Spinal cord (tissue), 10 donors: ENCODE data around the gene RDM1. TPM values are rescaled to one million over a fixed set of nuclear protein-coding genes. Genes with fewer than 3 reads are reported as not detected.

Source experiments
- DNase-seq, 6 donors: peaks; one replicate each; pipeline versions ENCODE4 v3.0.0 to v3.0.0-alpha.2; 2013 to 2015; ENCODE audit warnings: low spot score in 6 of 6, low read depth in 4 of 6
- H3K27ac ChIP-seq: one replicate; pipeline ENCODE4 v1.5.1; 2013; ENCODE audit warnings: low read depth, low read length, control low read depth
- H3K27me3 ChIP-seq: one replicate; pipeline ENCODE4 v1.6.1; 2013; ENCODE audit warnings: low read length; ENCODE audit not compliant: control insufficient read depth, insufficient read depth
- H3K36me3 ChIP-seq: one replicate; pipeline ENCODE4 v1.6.1; 2013; ENCODE audit warnings: low read length; ENCODE audit not compliant: control insufficient read depth, insufficient read depth
- H3K4me1 ChIP-seq: one replicate; pipeline ENCODE4 v1.6.1; 2013; ENCODE audit warnings: low read length; ENCODE audit not compliant: control insufficient read depth, insufficient read depth
- H3K4me3 ChIP-seq: one replicate; pipeline ENCODE4 v1.5.1; 2013; ENCODE audit warnings: low read depth, low read length, control low read depth
- H3K9me3 ChIP-seq: one replicate; pipeline ENCODE4 v1.6.1; 2013; ENCODE audit warnings: low read length; ENCODE audit not compliant: control insufficient read depth, insufficient read depth
- whole genome bisulfite sequencing: methylation state at CpG from one replicate; pipeline ENCODE4 v1.1.5; 2013; ENCODE audit warnings: missing lambda C conversion rate; ENCODE audit not compliant: insufficient coverage; 5-methylcytosine and 5-hydroxymethylcytosine counted together
- polyA plus RNA-seq, 2 donors: library from polyadenylated mRNA; unstranded; fragments of 120-200 nt; gene quantifications; one replicate each; pipeline ENCODE4 v1.2.1, GENCODE V29; 2013; ENCODE audit not compliant: insufficient read length in 2 of 2
- total RNA-seq, 2 donors: library from RNA; depleted of rRNA in 1 of 2; stranded (reverse); fragments of 120-200 nt in 1 of 2; fragments of >200 nt in 1 of 2; gene quantifications; one replicate each; pipeline versions ENCODE4 v1.2.3 to v1.2.4, GENCODE V29; 2013 to 2014
- donor health status: healthy.

Gene RDM1
- total and polyA plus RNA-seq, 4 donors = 1.4 to 2.5 (median 1.9) TPM

DNA sequence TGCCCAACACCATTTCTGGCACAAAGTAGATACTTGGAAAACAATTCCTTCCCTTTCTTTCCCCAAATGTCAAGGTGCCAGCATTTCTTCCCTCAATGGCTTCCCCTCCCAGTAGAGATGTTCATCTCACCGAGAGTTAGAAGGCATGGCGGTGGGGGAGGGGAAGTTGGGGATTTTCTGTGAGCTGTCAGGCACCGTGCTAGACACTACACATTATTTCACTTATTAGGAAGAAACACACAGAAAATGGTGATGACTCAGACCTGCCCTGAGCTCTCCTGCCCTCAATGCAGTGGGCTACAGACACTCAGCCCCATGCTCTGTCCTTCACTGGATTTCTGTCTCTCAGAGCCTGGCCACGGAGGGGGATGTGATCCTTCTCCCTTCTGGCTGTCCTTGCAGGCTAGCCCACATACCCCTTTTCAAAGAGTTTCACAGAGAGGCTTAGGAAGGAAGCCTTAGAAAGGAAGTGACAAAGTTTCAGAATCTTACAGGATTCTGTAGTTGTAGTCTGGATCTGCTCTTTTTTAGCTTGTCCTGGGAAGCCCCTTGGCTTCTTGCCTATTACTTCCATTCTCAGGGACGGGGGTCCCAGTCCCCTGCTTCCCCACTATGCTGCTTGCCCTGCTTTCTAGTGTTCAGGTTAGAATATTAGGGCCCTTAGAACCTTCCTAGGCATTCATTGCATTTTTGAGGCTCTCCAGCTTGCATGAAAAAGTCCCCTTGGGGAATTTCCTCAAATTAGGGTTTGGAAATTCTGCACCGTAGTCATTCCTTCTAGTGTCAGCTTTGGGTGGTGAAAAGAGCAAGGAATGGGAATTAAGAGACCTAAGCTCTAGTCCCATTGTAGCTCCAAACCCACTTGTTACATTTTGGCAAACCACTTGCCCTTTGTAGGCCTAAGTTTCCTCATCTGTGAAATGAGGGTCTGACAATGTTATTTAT lies 38.2 kb downstream of the RDM1 start:
- 43% methylated on average over 1 of the region's 6 CpGs for WGBS
- Histone ChIP-seq H3K4me1 (peaks cover 5% of the 10 kb centered on the region), H3K36me3 (no peaks in the 10 kb centered on the region), H3K27me3 (no peaks in the 10 kb centered on the region), H3K27ac (no peak overlapping the region), H3K4me3 (no peak overlapping the region), H3K9me3 (no peaks in the 10 kb centered on the region)
- no peak for DNase-seq

DNA sequence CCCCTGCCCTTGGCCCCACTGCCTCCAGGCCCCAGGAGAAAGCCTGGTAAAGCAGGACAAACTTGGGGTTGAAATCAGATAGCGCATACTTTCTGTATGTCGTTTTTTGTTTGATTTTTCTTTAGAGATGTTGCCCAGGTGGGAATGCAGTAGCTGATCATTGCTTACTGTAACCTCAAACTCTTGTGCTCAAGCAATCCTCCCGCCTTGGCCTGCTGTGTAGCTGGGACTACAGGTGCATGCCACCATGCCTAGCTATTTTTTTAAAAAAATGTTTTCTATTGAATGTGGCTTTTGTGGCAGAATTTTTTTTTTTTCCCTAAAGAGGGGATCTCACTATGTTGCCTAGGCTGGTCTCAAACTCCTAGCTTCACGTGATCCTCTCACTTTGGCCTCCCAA lies 39.3 kb downstream of the RDM1 start:
- no peak overlapping the region for H3K27ac ChIP-seq
- peaks cover 5% of the 10 kb centered on the region for H3K4me1 ChIP-seq
- no peaks in the 10 kb centered on the region for H3K9me3 ChIP-seq
- no peak for DNase-seq
- H3K4me3 ChIP-seq = no peak overlapping the region
- H3K27me3 ChIP-seq = no peaks in the 10 kb centered on the region
- WGBS = 100% methylated on average over 1 of the region's 4 CpGs
- H3K36me3 ChIP-seq = no peaks in the 10 kb centered on the region

DNA sequence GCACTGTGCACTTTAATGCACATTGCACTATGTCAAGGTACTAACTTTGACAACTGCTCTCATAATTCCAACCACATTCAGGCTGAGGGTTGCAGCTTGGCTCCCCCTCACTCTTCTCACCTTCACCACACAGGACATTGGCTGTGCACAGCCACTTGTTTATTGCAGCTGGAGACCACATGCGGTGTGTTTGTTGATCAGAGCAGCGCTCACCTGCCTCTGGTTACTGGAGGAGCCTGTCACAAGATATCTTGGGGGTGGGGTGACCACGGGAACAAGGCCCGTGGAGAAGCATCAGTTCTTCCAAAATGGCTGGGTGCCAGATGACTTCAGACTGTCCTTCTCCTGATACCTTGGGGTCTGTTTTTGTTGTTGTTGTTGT lies 39.8 kb downstream of the RDM1 start:
- Histone ChIP-seq H3K27ac (no peak overlapping the region), H3K27me3 (no peaks in the 10 kb centered on the region)

DNA sequence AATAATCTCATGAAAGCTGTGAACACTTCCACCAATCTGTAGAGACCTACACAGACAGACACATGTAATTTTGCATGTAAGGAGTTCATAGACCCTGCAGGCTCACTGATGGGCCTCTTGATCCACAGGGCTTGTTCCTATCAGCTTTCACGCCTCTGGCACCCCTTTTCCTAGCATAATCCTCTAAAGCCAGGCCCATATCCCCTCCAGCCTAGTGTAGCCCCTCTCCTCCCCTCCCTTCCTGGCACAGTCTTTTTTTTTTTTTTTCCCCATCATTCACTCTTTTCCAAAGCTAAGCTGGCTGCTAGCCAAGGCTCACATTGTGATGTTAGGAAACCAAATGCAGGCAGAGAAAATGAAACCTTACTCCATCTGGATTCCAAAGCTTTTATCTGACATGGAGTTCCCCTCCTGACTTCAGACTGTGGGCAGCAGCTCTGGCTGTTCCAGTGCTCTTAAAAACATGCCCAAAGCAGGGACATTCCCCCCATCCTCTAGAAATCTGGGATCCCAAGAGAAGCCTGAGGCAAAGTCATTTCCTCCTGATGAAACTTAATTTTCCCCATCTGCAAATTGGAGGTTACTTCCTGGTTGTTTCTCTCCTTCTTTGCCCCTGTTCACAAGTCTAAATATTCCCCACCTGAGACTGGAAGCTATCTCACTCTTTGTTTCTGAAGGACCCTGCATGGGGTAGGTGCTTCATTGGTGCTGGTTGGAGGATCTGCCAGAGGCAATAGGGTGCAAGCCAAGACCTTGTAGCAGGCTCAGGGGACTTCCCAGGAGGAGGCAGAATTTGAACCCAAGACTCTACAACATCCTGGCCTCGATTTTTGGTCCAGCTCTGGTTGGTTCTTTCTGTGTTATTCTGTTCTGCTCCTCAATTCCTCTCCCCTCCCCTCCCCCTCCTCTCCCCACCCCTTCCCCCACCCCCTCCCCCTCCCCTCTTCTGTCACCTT lies 40.5 kb downstream of the RDM1 start:
- Histone ChIP-seq H3K27me3 (no peaks in the 10 kb centered on the region), H3K27ac (no peak overlapping the region), H3K4me1 (peaks cover 5% of the 10 kb centered on the region), H3K36me3 (no peaks in the 10 kb centered on the region), H3K9me3 (no peaks in the 10 kb centered on the region), H3K4me3 (no peak overlapping the region)
- WGBS = 55% methylated on average over 1 of the region's 2 CpGs
- DNase-seq = peak; percentile 13 to 93 (median 62)

More for the DNA sequence above, 39.8 kb downstream of the RDM1 start:
- no peaks in the 10 kb centered on the region for H3K36me3 ChIP-seq
- peaks cover 5% of the 10 kb centered on the region for H3K4me1 ChIP-seq
- no peaks in the 10 kb centered on the region for H3K9me3 ChIP-seq
- WGBS = 50% methylated on average over 4 of the region's 4 CpGs
- no peak overlapping the region for H3K4me3 ChIP-seq
- DNase-seq = no peak

DNA sequence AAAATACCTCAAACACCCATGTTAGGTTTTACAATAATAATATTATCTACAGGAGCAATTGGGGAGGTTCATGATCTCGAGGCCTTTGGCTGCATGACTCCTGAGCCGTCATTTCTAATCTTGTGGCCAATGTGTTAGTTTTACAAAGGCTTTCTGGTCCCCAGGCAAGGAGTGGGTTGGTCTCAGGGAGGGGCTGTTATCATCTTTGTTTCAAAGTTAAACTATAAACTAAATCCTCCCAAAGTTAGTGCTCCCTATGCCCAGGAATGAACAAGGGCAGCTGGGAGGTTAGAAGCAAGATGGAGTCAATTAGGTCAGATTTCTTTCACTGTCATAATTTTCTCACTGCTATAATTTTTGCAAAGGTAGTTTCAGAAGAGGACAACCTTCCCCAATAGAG lies 41.3 kb downstream of the RDM1 start:
- no peaks in the 10 kb centered on the region for H3K9me3 ChIP-seq
- no peak for DNase-seq
- H3K27ac ChIP-seq = no peak overlapping the region
- H3K27me3 ChIP-seq = no peaks in the 10 kb centered on the region
- no peaks in the 10 kb centered on the region for H3K36me3 ChIP-seq
- no CpG with 5 or more reads among the region's 2 CpGs for WGBS
- H3K4me1 ChIP-seq = peaks cover 5% of the 10 kb centered on the region
- no peak overlapping the region for H3K4me3 ChIP-seq

DNA sequence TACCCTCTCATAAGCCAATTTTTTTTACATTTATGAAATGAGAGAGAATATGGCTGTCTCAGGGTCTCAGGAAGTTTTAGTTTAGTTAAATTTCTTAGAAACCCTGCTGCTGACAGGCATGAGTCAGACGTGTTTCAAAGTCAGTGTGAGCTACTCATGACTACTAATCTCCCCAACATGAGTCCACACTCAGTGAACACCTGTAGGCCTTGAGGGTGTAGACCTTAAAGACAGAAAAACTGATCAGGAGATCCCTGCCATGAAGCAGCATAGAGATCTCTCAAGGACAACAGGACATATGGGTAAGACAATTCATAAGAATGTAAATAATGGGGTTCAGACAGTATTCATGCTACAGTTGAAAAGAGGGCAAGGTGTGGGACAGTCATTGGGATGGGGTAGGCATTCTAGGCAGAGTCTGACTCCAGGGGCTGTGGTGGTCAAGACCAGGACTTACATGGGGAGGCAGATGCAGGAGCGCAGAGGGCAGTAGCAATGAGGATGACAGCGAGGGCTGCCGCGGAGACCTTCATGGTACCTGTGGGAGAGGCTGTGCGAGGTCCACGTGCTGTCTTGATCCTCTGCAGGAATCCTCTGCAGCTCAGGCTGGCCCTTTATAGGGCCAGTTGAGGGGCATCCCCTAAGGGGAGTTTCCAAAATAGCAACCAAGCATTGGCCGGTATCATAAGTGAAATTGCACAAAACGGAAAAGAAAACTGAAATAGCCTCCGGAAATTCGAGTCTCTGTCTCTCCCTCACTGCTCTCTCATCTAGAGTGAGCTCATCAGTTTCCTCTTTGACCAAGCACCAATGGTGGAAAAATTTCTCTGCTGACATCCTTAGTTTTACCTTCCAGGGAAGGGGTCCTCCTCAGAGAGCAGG lies 50.6 kb downstream of the RDM1 start, which contains the start of gene CCL5:
Gene CCL5, minus strand, starts transcription at position 588 of the 882 bp plus-strand sequence.
- H3K27me3 ChIP-seq = no peaks in the 10 kb centered on the region
- H3K9me3 ChIP-seq = no peaks in the 10 kb centered on the region
- H3K27ac ChIP-seq = no peak within 1 kb of the TSS
- DNase-seq = no peak
- no peaks in the 10 kb centered on the region for H3K36me3 ChIP-seq
- H3K4me1 ChIP-seq = no peaks in the 10 kb centered on the region
- H3K4me3 ChIP-seq = no peak within 1 kb of the TSS
- WGBS = 88% methylated on average over 6 of the region's 11 CpGs

DNA sequence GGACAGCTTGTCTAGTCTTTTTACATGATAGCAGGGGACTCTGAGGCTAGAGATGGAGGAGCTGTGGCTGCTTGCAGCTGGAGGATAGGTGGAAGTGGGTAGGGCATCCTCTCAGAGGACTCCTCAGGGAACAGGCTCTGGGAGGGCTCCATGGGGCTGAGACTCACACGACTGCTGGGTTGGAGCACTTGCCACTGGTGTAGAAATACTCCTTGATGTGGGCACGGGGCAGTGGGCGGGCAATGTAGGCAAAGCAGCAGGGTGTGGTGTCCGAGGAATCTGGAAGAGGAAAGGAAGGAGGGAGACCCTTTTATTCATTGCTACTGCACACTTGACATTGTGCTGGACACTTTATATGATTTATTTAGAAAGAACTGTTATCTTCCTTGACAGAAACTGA lies 52.2 kb downstream of the RDM1 start:
- no peak for DNase-seq
- WGBS = 83% methylated on average over 2 of the region's 4 CpGs
- no peaks in the 10 kb centered on the region for H3K36me3 ChIP-seq
- no peaks in the 10 kb centered on the region for H3K27me3 ChIP-seq
- no peak overlapping the region for H3K27ac ChIP-seq
- H3K4me1 ChIP-seq = no peaks in the 10 kb centered on the region
- H3K4me3 ChIP-seq = no peak overlapping the region
- H3K9me3 ChIP-seq = no peaks in the 10 kb centered on the region

DNA sequence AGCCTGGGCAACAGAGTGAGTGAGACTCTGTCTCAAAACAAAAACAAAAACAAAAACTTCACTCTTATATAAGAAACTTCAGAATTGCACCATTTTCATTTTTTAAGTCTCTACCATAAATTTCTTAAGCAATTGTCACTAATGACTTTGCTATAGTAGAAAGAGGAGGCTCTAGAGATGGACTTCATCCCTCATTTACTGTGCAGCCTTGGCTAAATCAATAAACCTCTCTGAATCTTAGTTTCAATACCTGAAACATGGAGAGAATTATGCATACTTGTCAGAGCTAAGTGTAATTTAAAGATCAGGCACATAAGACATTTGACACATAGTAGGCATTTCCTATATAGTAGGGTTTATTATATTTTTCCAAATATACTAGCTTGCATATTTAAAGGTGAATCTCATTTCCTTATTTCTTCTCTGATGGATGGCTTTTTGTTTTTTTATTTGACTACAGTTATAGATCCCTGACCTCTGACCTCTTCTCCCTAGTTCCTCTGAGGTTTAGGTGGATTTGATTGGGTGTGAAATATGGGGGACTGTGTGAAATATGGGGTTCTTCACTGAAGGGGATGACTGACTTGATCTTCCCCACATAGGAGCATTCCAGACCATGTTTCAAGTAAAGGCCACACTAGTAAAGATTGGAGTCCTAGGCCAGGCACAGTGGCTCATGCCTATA lies 53.1 kb downstream of the RDM1 start:
- no peaks in the 10 kb centered on the region for H3K9me3 ChIP-seq
- H3K27ac ChIP-seq = no peak overlapping the region
- DNase-seq = no peak
- H3K27me3 ChIP-seq = no peaks in the 10 kb centered on the region
- H3K36me3 ChIP-seq = no peaks in the 10 kb centered on the region
- no peak overlapping the region for H3K4me3 ChIP-seq
- no peaks in the 10 kb centered on the region for H3K4me1 ChIP-seq
